Measurements from ENCODE around the gene PTPRM.

PTPRM gene

DNA sequence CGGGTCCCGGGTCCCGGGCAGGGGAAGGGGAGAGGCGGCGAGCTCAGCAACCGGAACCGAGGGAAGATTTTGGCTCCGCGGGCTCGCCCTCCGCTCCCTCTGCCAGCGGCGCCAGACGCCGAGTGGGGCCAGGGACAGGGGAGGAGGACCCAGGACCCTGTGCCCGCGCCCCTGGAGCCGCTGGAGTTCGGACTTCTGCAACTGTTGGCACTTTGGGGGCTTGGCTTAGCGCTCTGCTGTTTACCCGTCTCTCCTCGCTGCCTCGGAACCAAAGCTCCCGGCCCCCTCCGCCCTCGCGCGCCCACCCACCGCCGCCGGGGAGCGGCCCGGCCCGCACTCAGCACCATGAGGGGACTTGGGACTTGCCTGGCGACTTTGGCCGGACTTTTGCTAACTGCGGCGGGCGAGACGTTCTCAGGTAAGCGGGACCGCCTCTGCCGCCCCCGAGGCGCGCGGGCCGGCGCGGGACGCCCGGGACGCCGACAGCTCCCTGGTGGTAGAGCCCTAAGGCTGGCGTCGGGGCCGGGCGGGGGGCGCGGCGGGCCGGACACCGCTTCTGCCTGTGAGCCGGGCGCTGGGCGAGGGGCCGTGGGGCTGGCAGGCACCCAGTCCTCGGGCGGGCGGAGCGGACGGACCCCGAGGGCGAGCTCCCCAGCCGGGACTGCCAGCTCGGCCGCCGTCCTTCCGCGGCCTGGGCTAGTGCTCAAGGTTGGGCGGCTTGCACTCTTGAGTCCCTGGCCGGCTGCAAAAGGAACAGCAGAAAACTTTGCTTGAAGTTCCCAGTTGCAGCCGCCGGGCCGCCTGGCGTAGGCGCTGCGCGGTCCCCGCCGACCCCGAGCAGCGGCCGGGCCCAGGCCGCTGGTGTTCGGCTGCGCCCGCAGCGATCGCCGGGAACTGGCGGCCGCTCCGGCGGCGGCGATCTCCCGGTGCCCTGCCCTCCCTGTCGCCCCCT lies 634 bp downstream of the PTPRM start:
- peak; percentile 83 for DNase-seq (ENCODE audit: low spot score)

DNA sequence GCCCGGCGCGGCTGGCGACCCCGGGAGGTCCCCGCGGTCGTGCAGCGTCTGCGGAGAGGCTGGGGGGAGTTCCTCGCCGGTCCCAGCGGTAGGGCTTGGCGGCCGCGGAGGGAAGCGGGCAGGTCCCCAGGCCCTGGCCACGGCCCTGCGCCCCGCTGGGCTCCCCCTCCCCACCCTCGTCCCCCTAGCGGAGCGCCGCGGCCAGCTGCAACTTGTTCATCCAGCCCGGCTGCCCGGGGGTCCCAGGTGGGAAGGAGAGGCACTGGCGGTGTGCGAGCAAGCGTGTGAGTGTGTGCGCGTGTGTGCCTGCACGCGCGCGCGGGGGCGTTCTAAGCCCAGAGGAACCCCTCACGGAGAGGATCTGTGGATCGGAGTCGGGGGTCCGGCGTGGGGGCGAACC lies 1.3 kb downstream of the PTPRM start:
- DNase-seq (ENCODE audit: low spot score), result peak; percentile 75

DNA sequence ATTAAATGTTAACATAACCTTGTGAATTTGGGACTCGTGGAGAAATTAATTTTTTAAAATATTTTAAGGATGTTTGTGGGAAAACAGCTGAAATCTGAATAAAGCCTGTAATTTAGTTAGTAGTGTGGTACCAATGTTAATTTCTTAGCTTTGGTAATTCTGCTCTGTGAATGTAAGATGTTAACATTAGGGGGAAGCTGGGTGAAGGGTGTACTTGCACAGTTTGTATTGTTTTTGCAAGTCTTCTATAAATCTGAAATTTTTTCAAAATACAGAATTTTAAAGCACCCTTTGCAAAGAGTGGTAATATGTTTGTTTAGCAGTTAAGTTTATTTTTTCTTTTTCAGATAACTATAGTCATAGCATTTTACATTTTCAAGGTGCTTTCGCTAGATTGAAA lies 4.5 kb downstream of the PTPRM start:
- DNase-seq (ENCODE audit: low spot score), result no peak

DNA sequence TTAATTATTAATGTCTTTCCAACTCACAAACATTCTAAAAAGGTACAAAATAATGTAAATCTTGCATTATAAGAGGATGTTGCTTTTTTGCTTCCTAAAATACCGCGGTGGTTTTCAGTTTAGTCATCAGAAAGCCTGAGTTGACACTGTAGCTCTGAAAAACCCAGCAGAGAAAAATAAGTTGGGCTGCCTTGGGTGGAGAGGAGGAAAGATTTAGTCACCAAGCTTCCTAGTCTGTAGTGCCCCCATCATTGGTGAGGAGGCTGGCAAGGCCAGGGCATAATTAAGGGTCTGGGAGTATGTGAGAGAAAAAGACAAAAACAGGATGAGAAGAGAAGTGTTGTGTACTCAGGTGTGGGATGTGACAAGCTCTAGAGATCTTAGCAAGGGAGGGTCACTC lies 5.7 kb downstream of the PTPRM start:
- DNase-seq (ENCODE audit: low spot score), result no peak

DNA sequence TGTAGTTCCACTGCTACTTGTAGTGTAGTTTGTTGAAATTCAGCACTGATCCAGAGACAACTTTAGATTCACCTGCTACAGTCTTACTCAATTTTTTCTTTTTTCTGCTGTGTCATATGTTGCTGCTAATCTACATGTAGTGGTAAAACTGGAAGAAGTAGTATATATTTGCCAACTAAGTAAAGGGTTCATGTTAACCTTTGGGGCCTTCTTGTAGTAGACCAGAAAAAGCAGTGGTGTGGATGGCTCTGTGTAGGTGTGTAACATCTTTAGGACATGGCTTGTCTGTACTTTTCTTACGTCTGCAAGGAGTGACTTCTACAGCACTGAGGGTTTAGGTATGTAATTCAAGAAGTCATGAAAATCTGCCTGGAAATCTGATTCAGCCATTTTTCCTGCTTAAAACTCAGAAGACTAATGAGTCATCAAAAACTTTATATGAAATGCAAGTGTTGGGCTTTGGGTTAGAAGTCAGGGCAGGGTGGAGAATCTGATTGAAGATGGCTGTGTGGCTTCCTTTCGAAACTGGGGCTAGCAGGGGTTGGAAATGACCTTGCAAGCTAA lies 8.4 kb downstream of the PTPRM start:
- no peak for DNase-seq (ENCODE audit: low spot score)

DNA sequence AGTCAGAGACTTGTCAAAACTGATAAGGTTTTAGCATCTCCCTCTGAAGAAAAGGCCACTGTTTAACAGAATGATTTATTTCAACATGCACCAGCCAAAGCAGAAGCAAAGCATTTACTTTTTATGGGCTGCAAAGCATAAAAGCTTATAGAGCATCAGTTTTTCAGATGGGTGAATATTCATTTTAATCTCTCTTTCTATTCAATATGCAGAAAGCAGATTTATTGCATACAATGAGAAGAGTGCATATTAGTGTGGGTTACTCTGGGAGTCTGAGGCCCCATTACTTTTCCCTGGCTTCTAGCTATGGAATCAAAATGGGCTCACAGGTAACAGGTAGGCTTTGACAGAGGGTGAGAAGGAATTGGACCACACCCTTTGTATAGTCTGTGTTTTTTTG lies 9.0 kb downstream of the PTPRM start:
- no peak for DNase-seq (ENCODE audit: low spot score)

DNA sequence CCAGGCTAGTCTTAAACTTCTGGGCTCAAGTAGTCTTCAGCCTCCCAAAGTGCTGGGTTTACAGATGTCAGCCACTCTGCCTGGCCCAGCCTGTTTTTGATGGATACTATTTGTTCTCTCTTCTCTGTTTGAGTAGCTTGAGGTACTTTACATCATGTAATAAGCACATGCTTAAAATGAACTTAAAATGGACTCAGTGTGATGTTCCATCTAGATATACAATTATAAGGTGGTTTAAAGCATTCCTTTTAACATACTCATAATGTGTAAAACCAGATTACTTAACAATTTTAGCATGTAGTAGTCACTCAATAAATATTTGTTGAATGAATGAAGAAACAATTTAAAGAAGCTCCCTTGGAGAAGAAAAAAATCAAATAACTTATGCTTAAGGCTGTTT lies 9.6 kb downstream of the PTPRM start:
- DNase-seq (ENCODE audit: low spot score), result no peak

DNA sequence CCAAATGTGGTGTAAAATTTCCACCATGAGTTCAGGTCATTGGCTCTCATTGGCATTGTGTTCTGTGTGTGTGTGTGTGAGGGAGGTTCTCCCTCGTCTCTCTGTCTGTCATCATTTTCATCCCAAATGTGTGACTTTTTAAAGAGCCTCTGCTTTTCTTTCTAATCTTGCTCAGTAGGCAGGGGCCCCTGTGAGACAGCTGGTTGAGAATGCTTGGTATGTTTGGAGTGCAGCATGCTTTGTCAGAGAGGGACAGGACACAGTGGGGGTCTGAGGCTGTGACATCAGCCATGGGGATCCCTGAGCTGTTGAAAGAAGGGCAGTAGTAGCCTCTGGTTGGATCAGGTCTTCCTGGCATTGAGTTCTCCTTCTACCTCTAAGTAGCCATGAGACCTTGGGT lies 10.6 kb downstream of the PTPRM start:
- no peak for DNase-seq (ENCODE audit: low spot score)

DNA sequence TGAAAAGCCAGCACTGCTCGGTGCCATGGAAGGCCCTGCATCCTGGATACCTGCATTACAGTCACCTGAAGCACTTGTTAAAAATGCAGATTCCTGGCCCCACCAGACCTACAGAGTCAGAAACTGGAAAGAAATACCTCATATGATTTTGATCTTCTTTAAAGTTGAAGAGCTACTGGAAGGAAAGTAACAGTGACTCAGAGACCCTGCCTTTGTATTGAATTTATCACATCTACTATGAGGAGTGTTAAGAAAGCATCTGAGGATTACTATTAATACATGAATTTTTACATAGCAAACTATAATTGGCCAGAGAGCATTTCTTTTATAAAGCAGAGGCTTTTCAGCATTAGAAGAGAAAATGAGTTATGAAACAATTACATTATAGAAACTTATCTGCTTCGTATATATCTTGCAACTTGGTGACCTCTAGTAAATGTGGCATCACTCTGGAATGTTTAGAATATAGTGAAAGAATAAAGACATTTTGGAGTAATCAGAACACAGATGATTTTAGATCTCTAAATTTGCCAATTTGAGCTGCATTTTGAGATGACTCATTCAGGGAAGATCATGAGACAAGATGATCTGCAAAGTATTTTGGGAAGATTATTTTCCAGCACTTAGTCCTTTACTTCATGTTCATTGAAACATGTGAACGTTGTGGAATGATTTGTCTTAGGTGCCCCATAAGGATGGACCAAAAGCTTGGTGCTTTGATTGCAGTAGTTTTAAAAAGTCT lies 12.2 kb downstream of the PTPRM start:
- no peak for DNase-seq (ENCODE audit: low spot score)

DNA sequence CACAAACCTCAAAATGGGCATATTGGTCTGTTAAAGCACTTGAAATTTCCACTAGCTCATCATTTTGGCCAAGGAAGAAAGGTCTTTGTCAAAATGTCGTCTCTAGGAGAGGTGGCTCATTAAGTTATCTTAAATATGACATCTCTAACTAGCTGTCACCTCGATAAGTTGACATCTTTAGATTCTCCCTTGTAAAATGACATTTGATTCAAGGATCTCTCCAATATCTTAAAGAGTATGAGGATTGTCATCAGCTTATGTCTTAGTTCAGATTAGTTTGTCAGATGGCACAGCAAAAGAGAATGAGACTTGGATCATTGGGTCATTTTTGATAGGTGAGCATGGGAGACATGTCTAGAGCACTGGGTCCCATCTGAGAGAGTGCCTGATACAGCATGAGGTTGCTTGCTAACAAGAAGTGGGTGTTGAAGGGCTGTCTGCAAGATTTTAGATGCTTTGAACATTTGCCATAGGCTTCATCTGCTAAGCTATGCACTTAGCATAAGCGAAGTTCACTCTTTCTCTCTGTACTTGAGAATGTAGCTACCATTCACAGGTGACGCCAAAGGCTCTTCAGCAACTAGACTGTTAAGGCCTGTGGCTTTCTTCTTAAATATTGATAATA lies 12.9 kb downstream of the PTPRM start:
- no peak for DNase-seq (ENCODE audit: low spot score)

DNA sequence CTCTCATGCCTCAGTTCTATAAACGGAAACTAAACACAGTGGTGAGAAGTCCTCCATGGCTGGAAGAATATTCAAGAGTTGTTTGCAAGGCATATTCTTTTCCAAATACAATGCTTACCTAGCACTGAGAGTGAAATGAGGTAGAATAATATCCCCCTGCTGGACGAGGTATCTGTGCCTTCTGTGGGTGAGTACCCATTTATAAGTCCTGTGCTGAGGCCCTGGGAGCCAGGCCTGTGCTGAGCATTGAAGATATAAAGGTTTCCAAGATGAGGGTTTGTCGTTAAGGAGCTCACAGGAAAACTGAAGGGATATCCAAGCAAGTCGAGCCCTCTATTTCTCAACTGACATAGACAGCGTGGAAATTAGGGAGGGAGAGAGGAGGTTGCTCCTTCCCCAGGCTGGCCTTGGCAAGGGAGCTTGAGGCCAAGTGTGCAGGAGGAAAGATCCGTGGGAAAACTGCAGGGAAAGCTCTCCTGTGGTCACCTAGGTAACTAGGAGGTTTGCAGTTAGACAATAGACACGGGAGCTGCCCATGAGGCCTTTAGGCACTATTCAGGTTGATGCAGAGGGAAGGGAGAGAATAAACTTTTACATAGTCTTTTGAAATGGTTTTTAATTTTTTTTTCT lies 17.6 kb downstream of the PTPRM start:
- DNase-seq (ENCODE audit: low spot score), result no peak

DNA sequence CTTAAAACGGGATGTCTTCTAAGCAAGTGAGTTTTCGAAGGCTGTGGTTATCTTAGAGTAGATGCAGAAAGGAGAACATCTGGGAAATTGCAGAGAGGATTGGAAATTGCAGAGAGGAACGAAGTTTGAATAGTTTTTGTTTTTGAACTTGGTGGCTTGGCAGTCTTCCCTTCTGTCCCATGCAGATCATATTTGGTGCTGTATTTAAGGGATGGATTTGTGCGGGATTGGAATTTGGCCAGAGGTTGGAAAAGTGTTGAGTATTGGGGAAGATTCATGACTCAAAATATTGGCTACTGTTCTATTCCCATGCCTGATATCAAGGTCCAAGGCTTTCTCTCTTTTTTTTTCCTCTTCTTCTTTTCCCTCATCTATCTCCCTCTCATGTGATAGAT lies 18.2 kb downstream of the PTPRM start:
- DNase-seq (ENCODE audit: low spot score), result no peak

DNA sequence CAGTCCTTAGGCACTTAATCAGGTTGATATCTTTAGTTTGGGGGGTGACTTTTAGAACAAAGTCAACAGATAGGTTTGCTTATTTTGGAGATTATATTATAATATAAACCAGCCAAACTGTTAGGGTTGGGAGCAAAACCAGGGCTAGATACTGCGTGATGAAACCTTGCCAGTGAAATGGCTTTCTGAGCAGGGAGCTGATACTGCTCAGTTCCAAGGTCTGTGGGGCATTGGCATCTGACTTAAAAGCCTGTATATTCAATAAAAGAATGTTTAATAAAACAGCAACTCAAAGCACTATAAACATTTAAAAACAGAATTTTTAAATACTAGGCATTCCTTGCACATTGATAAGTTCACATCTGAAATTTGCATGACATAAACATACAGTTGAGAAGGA lies 19.3 kb downstream of the PTPRM start:
- DNase-seq (ENCODE audit: low spot score), result no peak

DNA sequence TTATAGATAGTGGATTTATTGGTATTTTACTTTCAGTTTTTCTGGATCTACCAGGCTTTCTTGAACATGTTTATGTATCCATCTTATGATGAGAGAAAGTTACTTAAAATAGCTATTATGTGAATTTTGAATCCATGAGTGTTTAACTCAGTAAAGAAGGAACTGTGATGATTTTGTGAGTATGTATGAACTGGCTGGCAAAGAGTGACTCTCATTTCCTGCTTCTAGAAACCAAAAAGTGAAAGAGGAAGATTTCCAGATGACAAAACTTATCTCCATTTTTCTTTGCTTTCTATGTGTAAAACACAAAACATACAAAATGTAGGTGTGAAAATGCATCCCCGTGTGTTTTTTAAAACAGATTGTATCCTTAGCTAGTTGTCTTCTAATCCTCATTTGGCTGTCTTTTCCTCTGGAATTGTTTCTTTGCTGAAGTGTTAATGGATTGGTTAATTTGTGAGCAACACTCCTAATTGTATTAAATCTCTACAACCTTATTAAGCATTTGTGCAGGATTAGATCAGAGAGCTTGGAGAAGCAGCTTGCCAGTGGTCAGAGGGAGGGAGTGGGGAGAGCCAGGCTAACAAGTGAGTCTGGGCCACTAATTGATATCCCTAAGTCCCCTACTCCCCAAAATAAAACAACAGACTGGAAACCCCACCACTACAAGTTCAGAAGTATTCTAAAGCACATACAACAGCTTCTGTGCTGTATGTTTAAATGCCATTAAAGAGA lies 23.9 kb downstream of the PTPRM start:
- DNase-seq (ENCODE audit: low spot score), result peak; percentile 63

DNA sequence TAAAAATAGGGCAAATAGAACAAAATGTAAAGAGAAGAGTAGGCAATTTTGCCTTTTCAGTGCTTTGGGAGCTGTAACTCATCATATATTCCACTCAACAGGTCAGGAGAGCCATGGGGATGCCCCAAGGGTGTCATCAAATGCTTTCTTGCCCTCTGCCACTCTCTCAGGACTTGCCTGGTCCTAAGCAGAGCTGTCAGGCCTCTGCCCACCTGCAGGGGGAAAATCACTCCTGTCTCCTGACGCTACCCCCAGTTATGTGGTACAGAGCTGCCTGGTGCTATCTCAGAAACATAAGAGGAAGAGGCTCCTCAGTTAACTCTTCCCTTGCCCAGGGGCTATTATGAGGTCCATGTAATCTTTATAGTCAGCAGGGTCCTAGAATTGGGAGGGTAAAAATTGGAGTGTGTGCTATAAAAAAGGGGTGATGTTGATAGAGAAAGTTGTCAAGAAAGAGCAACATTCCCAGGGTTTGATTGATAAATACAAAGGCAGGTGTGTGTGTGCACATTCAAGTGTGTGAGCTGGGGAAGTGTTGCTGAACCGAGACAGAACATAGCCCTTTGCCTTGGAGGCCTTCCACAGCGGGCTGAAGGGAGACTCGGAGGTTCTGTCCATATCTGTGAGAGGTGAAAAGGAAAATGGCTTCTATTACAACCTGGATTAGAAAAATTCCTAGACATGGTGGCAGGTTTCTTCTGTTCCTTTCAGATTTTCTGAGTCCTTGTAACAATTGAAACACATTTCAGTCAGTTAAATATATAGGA lies 25.4 kb downstream of the PTPRM start:
- no peak for DNase-seq (ENCODE audit: low spot score)

DNA sequence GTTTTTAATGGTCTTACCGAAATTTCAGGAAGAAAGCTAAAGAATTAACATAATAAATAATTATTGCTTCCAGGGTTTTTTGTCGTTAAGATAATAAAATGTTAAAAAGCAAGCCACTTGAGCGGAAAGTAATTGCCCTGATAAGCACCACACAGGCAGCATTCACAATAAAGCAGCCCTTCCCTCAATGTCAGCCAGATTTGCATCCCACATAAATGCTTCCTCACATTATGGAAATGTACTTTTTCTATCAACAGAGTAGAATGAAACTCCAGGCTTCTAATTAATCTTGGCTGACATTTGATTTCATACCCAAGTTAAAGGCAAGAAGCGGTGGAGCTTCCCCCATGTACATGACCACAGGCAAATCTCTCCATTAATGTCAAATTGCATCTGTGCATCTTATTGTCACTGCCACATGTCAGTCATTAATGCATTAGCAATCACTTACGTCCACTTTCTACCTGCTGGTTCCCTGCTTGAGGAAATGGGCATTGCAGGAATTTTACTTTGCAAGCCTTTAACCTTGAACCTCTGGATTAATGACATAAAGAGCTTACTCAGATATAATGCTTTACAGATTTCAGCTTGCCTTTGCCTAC lies 26.2 kb downstream of the PTPRM start:
- DNase-seq (ENCODE audit: low spot score), result no peak

DNA sequence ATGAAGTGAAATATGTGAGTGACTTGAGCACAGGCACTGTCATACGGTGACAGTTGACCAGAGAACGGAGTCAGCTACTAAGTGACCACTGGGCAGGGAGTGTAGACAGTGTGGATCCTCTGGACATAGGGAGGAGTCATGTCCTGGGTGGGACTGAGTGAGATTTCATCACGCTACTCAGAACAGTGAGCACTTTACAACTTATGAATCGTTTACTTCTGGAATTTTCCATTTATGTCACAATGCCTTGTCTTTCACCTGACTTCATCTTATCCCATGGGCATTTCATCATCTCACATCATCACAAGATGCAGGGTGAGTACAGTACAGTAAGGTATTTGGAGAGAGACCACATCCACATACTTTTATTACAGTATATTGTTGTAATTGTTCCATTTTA lies 29.0 kb downstream of the PTPRM start:
- no peak for DNase-seq (ENCODE audit: low spot score)

DNA sequence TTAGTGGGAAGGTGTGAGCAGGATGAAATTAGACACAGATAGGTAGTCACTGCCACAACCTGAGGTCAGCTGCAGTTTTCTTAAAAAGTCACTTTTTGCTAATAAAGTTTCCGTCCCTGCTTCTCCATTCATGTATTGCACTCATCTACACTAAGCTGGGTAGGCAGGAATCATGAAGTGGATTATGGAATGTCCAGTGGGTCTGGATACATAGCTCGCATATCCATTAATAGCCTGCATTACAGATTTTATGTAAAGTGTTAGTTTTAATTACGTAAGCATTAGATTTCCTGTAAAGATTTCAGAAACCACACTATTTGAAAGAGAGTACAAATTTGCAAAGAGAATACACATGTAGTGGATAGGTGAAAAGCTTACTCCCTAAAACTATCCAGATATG lies 30.4 kb downstream of the PTPRM start:
- DNase-seq (ENCODE audit: low spot score), result no peak

DNA sequence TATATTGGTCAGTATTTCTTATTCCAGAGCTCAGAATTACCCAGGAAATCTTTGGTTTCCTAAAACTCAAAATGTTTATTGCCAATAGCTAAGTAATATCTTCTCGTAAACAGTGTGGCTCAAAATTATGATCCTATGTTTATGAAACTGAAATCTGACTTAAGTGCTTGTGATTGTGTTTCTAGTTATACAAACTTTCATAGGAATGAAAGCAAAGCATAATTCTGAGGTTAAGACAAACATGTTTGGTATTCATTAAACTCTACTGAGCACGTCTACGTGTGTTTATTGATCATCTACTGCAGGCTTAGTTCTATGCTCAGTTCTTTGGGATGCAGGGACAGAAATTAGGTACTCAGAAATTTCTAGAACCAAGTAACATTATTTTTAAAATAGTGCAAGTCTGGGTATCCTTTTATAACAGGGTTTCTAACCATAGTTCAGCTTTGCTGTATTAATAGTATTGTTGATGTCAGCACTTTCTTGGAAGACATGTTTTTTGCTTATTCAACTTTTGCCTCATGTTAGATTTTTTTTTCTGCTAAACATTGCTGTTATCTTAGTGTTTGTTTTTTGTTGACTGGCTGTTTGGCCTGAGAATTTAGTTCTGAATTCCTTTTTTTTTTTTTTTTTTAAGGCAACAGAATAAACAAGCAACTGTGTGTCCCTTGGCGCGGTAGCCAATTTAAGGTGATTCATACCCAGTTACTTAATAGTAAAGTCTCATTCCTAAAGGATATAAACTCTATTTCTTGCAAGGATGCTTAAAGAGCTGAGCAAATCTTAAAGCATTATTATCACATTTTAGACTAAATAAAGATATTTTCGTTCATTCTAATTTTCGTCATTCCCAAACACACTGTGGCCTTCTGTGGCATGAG lies 31.3 kb downstream of the PTPRM start:
- DNase-seq (ENCODE audit: low spot score), result no peak
